SIG-M5 (cell line): ENCODE data around the gene ADAMTS17.

ENCODE experiments used
- DNase-seq: peaks from one replicate; lab custom pipeline; 2025; lab: John Stamatoyannopoulos, UW

Gene ADAMTS17

DNA sequence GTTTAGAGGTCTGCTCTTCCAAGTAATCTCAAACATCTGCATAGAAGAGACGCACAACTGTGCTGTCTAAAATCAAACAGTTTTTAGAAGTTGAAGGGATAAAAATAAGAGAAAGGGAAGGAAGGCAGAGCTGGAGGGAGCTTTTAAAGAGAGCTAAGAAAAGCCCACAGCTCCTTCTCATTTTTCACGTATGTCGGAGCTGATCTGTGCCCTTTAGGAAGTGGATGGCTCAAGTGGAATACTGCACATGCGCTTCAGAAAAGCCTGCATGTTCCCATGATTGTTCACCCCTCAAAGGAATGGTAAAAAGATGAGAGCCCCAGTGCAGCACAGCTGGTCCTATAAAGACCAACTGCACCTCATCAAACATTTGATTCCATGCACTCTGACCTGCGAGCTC lies 207.2 kb downstream of the ADAMTS17 start:
- DNase-seq: no peak

DNA sequence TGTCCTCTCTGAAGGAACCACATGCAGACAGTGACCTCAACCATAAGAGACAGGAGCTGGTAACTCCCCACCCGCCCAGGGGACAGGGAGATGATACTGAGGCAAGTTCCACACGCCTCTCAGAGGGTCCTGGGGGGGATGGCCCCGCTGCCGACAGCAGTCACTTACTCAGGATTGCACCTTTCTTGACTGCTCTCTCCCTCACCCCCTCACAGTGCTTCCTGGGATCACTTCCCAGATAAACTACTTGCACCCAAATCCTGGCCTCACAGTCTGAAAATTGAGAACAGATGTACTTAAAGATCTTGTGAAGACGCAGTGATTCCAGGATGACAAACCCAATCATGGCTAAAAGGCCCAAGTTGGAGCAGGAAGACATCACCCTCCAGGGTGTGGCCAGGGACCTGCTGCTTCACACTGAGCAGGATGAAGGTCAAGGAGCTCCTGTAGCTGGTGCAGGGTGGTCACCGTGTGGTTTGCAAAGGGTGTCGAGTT lies 207.6 kb downstream of the ADAMTS17 start:
- DNase-seq: no peak

DNA sequence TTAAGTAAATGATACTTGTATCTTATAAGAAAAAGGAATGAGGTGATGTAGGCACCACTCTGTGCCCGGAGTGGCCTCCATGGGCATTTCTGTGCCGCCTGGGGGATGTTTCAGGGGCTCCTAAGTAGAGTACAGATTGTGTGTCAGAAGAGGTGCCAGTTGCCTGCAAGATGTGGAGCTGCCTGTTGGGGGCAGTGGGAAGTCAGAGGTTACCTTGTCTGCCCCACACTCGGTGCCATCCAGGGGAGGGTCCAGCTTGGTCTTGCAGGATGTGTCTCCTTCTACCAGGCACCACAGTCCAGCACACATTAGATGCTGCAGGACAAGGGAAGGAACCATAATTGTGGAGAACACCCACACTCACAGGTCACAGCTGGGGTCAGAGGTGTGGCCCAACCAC lies 208.8 kb downstream of the ADAMTS17 start:
- DNase-seq: no peak

DNA sequence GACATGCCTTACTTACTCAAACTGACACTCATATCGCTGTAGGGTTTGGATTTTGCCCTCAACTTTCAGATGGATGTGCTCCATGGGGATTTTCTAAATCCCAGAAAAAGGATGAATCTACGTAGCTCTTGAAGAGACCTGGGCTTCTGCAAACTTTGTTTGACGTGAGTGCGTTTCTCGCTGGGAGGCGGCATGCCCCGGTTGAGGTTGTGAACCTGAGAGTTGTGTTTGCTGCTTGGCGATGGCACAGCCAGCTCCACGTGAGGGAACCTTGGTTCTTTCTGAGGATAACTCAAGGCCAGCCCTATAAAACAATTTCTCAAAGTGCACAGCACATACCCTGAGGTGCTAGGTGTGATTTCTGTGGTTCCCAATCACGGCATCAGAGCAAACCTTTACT lies 209.5 kb downstream of the ADAMTS17 start:
- DNase-seq: no peak

DNA sequence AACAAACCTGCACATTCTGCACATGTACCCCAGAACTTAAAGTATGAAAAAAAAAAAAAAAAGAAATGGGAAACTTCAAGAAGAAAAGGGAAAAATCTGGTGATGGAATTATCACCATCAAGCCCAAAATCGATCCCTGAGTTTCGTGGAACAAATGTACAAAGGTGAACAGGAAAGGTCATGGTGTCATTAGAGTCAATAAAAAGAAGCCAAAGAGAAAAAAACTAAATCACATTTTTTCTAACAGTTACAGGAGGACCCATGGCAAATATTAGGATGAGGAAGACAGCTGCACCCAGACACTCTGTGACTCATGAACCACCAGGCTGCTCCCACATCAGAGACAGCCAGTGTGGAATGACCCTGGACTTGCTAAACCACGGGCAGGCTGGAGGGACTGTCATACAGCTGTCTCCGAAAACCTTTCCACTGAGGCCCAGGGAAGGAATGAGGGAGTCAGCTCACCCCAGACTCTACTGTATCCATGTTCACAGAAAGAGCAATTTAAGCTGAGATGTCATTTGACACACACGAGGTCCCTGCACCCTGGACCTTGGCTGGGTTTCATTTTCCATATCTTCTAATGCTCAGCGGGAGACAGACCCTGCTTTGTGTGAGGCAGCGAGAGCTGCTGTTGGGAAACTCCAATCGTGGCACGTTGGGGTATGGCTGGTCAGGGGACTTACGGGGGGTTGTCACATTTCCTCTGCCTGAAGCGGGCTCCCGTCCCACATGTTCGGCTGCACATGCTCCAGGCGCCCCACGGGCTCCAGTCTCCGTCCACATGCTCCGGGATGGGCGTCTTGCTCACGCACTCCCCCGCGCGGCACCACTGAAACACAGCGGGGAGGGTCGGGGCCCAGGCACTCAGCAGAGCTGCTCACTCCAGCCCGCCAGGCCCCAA lies 210.2 kb downstream of the ADAMTS17 start:
- DNase-seq: no peak

GRCh38 chr15:100129677-100130076 lies 212.1 kb downstream of the ADAMTS17 start:
- DNase-seq: no peak

DNA sequence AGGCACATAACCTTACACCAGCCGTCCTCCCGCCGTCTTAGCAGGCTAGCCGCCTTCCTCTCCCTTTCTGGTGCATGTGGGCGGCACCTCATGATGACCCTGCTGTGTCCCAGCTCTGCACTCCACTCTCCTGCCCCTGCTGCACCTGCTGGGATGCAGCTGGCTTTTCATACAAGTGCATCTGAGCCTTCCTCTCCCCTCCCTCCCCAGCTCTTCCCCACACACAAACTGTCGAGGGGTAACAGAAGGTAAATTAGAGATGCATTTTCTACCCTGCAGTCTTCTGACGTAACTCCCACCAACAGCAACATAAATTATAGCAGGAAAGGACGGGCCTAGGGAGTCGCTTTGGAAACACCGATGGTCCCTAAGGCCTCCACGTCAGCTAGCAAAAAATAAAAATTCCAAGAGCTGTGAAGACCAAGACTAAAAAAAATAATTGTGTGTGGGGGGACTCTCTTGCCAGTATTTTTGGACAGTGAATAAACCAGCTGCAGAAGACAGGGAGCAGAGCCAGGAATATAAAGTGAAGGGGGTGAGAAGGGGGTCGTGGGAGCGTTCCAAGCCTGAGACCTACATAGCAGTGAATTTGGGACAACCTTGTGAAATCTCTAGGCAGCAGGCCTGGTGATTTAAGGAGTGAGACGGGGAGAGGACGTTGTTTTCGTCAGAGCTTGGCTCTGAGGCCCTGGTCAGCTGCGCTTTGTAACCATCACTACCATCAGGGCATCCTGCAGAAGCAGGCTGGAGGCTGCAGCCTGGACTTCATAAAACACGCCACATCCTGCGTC lies 216.2 kb downstream of the ADAMTS17 start:
- DNase-seq: no peak

DNA sequence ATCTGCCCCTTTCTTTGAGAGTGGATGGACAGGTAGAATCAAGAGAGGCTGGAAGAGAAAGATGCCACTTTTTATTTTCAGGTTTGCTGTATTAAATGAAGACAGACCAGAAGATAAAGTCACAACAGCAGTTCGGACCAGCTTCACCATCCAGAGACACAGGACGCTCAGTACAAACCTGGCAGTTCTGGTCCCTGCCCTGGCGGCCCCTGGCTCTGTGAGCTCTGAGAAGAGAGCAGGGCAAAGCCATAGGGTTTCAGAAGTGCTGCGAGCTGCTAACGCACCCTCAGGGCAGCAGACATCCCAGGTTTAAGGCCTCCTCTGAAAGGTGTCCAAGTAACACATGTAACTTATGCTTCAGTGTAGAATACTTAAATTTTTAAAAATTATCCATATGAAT lies 216.8 kb downstream of the ADAMTS17 start:
- DNase-seq: no peak

GRCh38 chr15:100124361-100124760 lies 217.4 kb downstream of the ADAMTS17 start:
- no peak for DNase-seq

DNA sequence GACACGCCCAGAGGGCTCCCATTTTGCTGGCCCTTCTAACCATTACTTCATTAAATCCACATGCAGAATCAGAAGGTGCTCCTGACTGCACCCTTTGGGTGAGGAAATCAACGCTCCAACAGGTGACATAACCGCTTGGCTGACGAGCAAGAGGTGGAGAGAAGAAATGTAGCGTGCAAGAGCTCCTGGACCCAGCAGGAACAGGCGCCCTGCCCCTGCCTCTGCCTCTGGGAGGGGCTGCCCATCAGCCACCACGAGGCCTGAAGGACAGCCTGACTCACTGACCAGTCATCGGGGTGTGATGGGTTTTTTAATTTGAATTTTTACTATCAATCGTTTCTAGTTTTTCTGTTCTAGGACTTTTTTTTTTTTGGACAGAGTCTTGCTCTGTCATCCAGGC lies 218.2 kb downstream of the ADAMTS17 start:
- DNase-seq: no peak

GRCh38 chr15:100121285-100121684 lies 220.5 kb downstream of the ADAMTS17 start:
- DNase-seq: no peak

- DNase-seq: no peak
Measured at GRCh38 chr15:100120111-100120510, 221.7 kb downstream of the ADAMTS17 start.

DNA sequence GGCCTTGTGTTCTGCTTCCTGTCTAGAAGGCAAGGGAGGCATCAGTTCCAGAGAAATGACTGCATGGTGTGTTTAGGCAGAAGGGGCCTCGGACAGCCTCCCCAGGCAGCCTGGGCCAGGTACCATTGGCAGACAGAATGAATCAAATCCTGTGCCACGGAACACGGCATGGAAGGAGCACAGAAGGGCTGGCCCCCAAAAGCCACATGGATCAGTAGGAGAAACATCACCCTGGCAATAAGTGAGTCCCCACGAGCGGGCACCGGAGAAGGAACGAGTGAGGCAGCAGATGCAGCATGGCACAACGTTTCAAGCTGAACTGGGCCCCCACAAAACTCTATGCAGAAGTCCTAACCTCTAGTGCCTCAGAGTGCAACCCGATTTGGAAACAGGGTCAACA lies 223.2 kb downstream of the ADAMTS17 start:
- no peak for DNase-seq

GRCh38 chr15:100116416-100117190 lies 225.2 kb downstream of the ADAMTS17 start:
- no peak for DNase-seq

DNA sequence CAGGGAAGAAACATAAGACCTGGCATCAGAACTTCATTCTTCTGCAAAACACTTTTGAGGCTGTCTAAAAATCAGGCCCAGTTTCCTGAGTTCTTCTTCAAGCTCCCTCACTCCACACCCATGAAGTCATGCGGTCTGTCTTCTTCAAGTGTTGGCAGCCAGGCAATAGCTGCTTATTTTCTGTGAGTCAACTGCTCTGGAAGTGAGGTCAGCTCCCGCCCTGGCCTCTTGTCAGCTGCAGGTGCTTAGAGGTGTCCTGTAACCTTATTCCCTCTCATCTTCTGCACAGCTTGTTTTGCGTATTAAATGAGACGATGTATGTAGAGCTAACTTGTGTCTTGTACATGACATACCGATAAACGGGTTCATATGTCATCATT lies 226.1 kb downstream of the ADAMTS17 start:
- no peak for DNase-seq

DNA sequence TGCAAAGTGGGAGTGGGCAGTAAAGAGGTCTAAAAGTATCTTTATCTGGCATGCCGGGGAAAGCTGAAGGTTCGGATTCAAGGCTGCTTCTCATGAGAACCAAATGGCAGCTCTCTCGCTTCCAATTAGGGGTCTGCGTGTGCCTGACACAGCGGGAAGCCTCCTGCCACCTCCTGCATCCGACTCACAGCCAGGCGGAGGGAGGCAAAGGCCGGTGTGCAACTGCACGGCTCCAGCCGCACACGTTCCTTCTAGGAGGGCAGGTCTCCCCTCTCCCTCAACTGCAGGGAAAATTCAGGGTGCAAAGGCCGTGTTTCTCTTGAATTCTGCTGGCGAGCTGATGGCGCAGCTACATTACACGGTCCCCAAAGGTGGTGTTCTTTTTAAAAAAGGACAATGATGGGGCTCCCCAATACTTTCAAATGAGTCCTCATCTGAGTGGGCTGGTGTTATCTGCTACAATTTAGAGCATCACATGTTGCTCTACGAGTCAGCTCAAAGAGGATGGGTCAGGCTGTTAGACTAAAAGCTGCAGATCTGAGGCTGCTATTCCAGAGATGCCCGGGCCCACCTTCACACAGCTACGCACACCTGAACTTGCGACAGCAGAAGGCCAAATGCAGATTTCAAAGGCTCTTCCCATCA lies 226.6 kb downstream of the ADAMTS17 start:
- DNase-seq: no peak

- no peak for DNase-seq
Measured at GRCh38 chr15:100114571-100114970, 227.2 kb downstream of the ADAMTS17 start.

DNA sequence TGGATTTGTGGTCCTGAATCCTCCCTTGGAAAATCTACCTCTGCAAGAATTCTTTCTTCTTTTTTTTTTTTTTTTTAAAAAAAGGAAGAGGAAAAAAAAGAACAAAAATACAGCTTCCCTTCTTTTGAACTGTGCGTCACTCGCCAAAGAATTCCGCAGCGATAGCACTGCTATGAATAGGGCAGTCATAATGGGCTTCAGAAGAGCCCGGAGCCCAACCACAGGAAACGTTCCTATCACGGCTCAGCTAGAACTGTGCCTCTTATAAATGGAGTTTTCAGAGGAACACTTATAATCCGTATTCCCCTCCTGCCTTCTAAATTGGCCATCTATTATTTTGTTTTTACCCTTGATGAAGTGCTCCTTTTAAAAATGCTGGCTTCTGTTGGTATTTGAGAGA lies 227.7 kb downstream of the ADAMTS17 start:
- DNase-seq: no peak

GRCh38 chr15:100113351-100114080 lies 228.3 kb downstream of the ADAMTS17 start:
- no peak for DNase-seq

DNA sequence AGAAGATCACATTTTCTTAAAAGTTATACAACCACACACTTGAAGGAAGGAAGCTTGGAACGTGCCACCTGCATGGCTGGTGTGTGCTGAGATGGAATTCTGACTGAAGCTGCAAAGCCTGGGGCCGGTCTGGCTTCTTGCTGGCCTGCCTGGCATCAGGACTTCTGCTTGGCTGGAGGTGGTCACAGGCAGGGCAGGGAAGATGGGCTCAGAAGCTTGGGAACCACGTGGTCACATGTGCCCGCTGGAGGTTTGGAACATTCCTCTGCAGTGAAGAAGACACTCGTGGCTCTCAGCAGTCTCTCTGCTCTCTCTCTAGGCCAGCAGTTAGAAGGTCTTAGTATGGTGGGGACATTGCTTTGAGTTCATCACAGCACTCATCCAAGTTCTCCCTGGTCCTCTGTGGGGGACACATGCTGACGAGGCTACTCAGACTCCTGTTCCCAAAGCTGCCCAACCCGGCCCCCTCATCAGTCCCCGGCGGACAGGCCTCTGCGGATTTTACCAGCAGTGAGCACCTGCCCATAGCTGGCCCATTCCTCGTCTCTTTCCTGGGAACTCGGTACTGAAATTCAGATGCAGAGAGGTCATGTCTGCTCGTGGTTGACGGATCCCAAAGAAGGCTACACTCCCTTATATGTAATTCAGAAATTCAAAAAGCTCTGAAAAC lies 229.0 kb downstream of the ADAMTS17 start:
- no peak for DNase-seq

DNA sequence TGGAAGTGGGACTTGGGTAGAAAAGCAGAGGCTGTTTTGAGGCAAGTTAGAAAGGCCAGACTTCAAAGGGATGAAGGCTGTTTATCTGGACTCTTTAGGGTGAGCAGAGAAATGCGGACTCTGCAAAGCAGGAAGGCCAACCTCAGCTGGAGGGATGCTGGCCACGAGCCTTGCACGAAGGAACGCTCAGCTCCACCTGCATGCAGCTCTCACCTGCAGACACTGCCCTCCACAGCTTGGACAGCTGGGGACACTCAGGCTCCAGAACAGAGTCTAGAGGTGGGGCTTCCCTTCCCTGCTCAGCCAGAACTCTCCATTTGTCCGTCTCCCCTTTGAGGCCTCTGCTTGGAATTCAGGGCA lies 229.7 kb downstream of the ADAMTS17 start:
- no peak for DNase-seq
